Measurements from ENCODE around the gene PTCD1. TPM values are rescaled to one million over a fixed set of nuclear protein-coding genes. Genes with fewer than 3 reads are reported as not detected.

The PTCD1 gene
- total RNA-seq, 1 donor from 2014 or later: 2.6 TPM

DNA sequence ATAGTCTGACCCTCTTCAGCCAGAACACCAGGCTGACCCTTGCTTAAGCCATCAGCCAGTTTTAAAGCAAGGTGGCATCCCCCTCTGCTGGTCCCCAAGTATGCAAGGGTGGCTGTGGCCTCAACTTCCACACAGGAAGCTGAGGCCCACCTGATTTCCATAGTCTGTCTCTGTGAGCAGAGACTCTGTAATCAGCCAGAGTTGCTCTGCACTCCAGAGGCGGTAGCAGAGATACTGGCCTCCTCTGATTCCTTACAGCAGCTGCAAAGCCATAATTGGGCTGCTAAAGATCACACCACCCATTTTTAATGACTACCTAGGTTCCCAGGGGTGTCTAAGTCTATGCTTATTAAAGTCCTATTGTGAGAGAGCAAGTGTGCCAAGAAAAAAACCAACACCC, 32.0 kb downstream of the PTCD1 start:
- no peaks in the 10 kb centered on the region for H3K9me3 ChIP-seq
- peaks cover 31 to 48% of the 10 kb centered on the region in 2 donors for H3K36me3 ChIP-seq
- H3K4me1 ChIP-seq: peaks cover 13 to 16% of the 10 kb centered on the region in 2 donors
- peak overlapping the region; percentile 98 to 99 for H3K27ac ChIP-seq
- no peaks in the 10 kb centered on the region for H3K27me3 ChIP-seq
- DNase-seq (ENCODE audit: low spot score in 2 of 2): no peak
- peak overlapping the region in 1 of 2 donors; percentile 97 for H3K4me3 ChIP-seq
- intact Hi-C loops (cut with DNase I): loop anchor here (5.0 kb wide), 1 partner anchor 79 kb away; the partner anchor contains the start of gene ARPC1A
- TF ChIP-seq, protein P1, sequence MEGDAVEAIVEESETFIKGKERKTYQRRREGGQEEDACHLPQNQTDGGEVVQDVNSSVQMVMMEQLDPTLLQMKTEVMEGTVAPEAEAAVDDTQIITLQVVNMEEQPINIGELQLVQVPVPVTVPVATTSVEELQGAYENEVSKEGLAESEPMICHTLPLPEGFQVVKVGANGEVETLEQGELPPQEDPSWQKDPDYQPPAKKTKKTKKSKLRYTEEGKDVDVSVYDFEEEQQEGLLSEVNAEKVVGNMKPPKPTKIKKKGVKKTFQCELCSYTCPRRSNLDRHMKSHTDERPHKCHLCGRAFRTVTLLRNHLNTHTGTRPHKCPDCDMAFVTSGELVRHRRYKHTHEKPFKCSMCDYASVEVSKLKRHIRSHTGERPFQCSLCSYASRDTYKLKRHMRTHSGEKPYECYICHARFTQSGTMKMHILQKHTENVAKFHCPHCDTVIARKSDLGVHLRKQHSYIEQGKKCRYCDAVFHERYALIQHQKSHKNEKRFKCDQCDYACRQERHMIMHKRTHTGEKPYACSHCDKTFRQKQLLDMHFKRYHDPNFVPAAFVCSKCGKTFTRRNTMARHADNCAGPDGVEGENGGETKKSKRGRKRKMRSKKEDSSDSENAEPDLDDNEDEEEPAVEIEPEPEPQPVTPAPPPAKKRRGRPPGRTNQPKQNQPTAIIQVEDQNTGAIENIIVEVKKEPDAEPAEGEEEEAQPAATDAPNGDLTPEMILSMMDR (IDR thresholded peaks at IDR 0.05): no peak

- peaks cover 13 to 16% of the 10 kb centered on the region in 2 donors for H3K4me1 ChIP-seq
- H3K27me3 ChIP-seq: no peaks in the 10 kb centered on the region
- H3K4me3 ChIP-seq: no peak overlapping the region
- no peak overlapping the region for H3K27ac ChIP-seq
- intact Hi-C loops (cut with DNase I): loop anchor here (5.0 kb wide), 1 partner anchor 78 kb away; the partner anchor contains the start of gene ARPC1A
- TF ChIP-seq, protein P1 (IDR thresholded peaks at IDR 0.05): no peak
- peaks cover 36 to 49% of the 10 kb centered on the region in 2 donors for H3K36me3 ChIP-seq
- DNase-seq (ENCODE audit: low spot score in 2 of 2): no peak
- no peaks in the 10 kb centered on the region for H3K9me3 ChIP-seq
Observed at GRCh38 chr7:99404977-99405320, 33.6 kb downstream of the PTCD1 start.

DNA sequence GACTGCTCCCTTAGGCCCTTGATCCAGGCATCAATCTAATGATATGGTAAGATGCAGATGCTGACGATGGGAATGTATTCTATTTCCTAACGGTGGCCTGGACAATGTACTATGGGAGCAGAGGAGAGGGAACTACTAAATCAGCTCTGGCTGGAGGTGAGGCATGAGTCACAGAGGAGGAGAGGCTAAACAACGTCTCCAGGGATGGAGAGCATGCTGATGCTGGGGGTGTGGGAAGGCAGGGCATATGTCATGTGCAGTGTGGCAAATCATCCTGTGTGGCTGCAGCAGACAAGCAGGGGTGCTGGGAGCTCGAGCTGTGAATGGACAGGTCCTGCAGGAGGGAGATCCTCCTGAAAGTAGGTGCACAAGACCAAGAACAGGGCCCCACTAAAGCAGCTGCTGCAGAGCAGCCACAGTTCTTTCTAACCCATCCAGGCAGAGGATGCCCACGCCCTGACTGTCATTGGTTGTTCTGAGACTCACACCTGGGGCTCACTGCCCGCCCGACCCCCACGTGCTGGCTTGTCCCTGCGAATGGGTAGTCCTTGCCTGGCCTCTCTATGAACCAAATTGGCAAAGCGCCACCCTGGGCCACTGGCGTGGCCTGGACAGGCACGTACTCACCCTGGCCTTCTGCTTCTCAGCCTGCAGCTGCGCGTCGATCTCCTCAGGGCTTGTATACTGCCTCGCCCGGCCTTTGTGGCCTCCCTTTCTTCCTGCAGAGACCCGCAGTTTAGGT, 34.2 kb downstream of the PTCD1 start:
- peaks cover 10 to 16% of the 10 kb centered on the region in 2 donors for H3K4me1 ChIP-seq
- DNase-seq (ENCODE audit: low spot score in 2 of 2): no peak
- intact Hi-C loops (cut with DNase I): no loop called here
- peaks cover 42 to 54% of the 10 kb centered on the region in 2 donors for H3K36me3 ChIP-seq
- no peak overlapping the region for H3K4me3 ChIP-seq
- TF ChIP-seq, protein P1 (IDR thresholded peaks at IDR 0.05): no peak
- H3K27ac ChIP-seq: peak overlapping the region in 1 of 2 donors; percentile 3
- H3K9me3 ChIP-seq: no peaks in the 10 kb centered on the region
- no peaks in the 10 kb centered on the region for H3K27me3 ChIP-seq

GRCh38 chr7:99403764-99404163, 34.8 kb downstream of the PTCD1 start:
- Histone ChIP-seq H3K4me3 (no peak overlapping the region), H3K36me3 (peaks cover 48 to 61% of the 10 kb centered on the region in 2 donors), H3K27me3 (no peaks in the 10 kb centered on the region), H3K27ac (peak overlapping the region in 1 of 2 donors; percentile 3), H3K4me1 (peaks cover 10 to 16% of the 10 kb centered on the region in 2 donors), H3K9me3 (no peaks in the 10 kb centered on the region)
- TF ChIP-seq, protein P1 (IDR thresholded peaks at IDR 0.05): no peak
- no peak for DNase-seq (ENCODE audit: low spot score in 2 of 2)
- intact Hi-C loops (cut with DNase I): no loop called here

GRCh38 chr7:99402854-99403253, 35.7 kb downstream of the PTCD1 start:
- peaks cover 10 to 16% of the 10 kb centered on the region in 2 donors for H3K4me1 ChIP-seq
- H3K9me3 ChIP-seq: no peaks in the 10 kb centered on the region
- TF ChIP-seq, protein P1 (IDR thresholded peaks at IDR 0.05): no peak
- no peak overlapping the region for H3K4me3 ChIP-seq
- no peak overlapping the region for H3K27ac ChIP-seq
- H3K27me3 ChIP-seq: no peaks in the 10 kb centered on the region
- H3K36me3 ChIP-seq: peaks cover 49 to 70% of the 10 kb centered on the region in 2 donors
- DNase-seq (ENCODE audit: low spot score in 2 of 2): no peak
- intact Hi-C loops (cut with DNase I): no loop called here

Measured in ascending aorta (tissue), 2 donors.